ENCODE measurements around the gene SLX4IP. TPM values are rescaled to one million over a fixed set of nuclear protein-coding genes. Genes with fewer than 3 reads are reported as not detected.

SLX4IP gene
- total RNA-seq, 1 donor from 2014 or later, result 4.6 TPM

DNA sequence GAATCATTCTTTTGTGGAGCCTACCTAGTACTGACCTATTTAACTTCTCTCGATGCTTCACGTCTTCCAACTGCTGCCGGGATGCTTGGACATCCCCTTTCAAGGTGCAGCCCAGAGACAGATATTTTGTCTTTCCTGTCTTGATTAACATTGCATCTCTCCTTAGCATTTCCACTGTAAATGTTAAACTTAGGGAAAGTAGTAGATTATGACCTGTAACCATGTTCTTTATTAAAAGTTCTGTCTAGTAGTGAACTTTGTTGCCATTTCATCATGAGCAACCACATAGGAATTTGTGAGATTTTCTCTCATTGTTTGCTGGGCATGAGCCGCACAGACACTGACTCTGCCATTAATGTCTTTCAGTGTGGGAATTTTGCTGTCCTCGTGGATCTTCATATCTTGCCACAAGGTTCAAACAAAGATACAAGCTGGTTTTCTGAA lies 120.8 kb downstream of the SLX4IP start:
- ATAC-seq (peak; percentile 37), DNase-seq (ENCODE audit: low spot score) (no peak)
- intact Hi-C loops (cut with DNase I), result no loop called here

DNA sequence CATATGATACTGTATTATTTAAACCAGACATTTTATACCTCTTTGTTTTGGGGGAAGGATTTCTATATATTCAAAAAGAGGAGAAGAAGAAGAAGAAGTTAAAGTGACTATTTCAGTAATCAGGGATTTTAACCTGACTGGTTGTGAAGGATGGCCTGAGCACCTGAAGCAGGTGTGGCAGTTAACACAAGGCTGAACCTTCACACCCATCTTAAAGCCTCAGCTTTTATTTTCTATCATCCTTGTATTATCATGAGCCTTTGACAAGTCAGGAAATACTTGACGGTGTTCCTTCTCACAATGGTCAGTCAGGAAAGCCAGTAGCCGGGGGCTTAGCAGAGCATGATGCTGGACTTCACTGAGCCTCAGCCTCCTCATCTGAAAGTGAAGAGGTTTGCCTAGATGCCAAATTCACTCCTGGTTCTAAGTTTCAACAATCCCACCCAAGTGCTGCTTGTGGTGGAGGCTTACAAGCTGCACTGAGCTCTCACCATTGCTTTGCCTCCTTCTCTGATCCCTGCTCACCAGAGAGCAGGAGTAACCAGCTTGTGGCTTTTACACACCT lies 121.5 kb downstream of the SLX4IP start:
- intact Hi-C loops (cut with DNase I), result no loop called here
- no peak for ATAC-seq
- DNase-seq (ENCODE audit: low spot score), result no peak

DNA sequence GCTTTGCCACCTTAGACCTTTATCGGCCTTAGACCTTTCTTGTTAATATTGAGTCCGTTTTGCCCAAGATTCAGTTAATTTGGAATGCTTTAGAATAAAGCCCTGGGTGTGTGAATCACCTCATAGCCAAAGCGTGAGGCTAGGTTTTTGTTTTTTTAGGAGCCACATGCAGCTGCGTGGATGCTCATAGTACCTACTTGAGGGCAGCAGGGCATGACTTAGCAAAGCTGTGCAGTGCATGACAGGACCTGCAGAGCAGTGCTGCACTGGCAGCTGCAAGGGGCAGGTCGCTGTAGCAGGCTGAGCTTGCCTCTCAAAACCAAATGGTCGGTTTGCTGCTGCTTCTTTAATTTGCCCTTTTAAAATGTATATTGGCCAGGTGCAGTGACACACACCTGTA lies 122.6 kb downstream of the SLX4IP start:
- ATAC-seq (peak; percentile 43), DNase-seq (ENCODE audit: low spot score) (no peak)
- intact Hi-C loops (cut with DNase I), result no loop called here

DNA sequence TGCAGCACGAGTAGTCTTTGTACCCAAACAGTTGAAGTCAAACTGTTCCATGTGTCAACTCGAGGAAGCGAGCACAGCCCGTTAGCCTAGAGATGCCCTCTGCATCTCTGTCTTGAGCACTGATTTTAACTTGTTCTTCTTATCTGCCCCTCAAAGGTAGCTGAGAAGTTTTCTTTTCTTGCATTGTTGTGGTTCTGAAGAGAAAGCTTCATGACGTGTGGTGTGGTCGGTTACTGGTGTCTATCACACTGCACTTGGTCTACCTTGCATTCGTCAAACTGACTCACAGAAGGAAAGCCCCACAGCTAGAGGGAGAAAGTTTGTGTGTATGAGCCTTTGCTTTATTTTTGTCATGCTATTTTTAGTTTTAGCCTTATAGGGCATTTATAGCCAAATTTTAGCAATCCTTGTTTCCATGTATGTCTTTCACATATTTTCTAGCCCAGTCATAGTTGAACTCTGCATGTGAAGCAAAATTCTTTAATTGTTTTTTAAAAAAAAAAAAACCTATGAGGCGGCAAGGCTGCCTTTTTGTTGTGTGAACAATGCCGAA lies 123.6 kb downstream of the SLX4IP start:
- ATAC-seq (peak; percentile 30), DNase-seq (ENCODE audit: low spot score) (no peak)
- intact Hi-C loops (cut with DNase I), result no loop called here

DNA sequence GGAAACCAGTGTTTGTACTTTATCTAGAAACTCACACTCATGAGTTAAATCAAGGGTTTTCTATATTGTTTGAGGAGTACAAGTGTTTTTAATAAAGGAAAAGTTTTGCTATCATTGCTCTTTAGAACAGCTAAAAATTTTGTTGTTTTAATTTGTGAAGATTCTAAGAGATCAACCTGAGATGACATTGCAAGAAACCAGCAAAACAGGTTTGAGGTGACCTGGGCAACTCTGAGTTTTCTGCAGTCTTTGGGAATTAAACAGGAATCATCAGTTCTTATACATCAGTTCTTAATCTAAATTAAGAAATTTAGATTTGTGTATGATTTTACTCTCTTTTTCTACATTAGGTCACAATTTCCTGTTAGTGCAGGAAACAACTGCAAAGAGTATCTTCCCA lies 124.2 kb downstream of the SLX4IP start:
- no peak for DNase-seq (ENCODE audit: low spot score)
- intact Hi-C loops (cut with DNase I), result no loop called here
- ATAC-seq, result no peak

DNA sequence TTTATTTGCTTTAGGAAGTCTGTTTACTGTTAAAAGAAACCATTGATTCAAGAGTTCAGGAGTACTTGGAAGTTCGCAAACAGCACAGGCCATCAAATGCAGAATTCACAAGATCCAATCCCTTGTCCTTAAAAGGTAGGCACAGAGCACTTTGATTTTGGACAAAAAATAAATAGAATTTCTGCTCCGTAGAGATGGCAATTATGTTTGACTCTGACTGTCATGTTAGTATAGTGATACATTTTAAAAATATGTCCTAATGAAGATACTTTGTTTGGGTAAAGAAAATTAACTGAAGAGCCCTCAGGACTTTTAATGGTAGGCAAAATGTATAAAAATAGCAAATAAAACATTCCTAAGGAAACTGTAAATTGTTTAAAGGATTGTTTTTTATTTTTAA lies 125.6 kb downstream of the SLX4IP start:
- DNase-seq (ENCODE audit: low spot score) (no peak), ATAC-seq (no peak)
- intact Hi-C loops (cut with DNase I), result no loop called here

DNA sequence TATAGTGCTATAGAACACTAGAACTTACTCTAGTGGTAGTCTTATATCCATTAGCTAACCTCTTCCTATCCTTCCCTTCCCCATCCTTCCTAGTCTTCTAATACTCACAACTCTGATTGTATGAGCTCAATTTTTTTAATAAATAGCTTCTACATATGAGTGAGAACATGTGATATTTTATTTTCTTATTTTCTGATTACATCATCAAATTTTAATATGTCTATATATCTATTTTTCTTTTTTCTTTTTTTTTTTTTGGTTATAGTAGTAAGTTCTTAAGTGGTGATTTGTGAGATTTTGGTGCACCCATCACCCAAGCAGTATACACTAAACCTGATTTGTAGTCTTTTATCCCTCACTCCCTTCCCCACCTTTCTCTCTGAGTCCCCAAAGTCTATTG lies 126.2 kb downstream of the SLX4IP start:
- intact Hi-C loops (cut with DNase I), result no loop called here
- no peak for DNase-seq (ENCODE audit: low spot score)
- no peak for ATAC-seq

DNA sequence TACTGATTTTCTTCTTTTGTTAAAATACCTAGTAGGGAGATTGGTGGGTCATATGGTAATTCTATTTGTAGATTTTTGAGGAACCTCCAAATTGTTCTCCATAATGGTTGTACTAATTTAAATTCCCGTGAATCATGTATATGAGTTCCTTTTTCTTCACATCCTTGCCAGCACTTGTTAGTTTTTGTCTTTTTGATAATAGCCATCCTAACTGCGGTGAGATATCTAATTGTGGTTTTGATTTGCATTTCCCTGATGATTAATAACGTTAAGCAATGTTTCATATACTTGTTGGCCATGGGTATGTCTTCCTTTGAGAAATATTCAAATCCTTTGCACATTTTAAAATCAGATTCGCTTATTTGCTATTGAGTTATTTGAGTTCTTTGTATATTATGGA lies 127.8 kb downstream of the SLX4IP start:
- DNase-seq (ENCODE audit: low spot score) (no peak), ATAC-seq (no peak)
- intact Hi-C loops (cut with DNase I), result no loop called here

DNA sequence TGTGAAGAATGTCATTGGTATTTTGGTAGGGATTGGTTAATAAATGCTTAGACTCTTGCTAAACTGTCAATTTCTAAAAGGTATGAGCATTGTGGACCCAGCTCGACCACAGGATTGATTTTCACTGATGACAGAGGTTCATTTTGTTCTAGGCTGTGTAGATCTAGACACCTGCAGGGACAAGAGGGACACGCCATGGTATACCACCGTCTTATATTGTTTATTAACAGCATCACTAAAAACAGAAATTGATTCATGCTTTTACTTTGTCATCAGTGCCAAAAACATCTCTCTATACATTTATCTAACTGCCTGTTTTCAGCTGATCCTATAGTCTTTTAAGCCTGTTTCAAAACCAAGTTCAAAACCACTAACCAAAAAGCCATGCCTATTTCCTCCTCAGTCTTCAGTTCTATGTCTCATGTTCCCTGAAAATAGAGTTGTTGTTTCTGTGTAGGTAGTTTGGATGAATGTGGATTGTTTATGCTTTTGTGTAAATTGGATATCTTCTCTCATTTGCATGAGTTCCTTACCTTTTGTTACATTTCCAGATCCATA lies 128.9 kb downstream of the SLX4IP start:
- ATAC-seq, result no peak
- intact Hi-C loops (cut with DNase I), result no loop called here
- no peak for DNase-seq (ENCODE audit: low spot score)

DNA sequence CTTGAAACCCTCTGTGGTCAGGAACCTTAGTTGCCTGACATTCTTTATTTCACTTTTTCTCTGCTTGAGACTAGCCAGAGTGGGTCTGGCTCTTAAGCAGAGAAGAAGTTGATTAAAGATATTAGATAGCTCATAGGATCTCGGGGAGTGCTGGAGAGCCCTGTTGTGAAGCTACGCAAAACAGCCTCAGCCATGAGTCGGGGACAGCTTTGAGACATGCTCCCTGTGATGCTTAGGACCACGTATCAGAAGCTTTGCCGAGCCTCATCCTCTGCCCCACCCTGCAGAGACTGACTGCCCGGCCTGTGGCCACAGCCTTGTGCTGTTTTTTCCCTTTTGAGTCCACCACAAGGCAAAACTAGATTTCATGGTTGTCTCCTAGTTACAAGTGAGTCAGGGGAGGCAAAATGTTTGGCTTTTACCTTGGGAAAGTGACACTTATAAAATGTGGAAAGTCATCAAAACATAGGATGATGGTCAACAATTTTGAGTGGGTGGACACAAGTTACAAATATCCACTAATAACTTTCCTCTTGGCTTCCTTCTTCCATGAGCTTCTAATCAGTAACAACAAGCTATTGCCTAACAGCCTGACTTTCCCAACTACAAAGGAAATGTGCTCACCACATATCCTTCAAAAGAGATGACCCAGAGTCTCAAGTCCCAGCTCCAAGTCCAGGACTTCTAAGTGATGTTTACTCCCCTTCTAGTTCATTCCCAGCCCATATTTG lies 130.3 kb downstream of the SLX4IP start:
- ATAC-seq, result peak; percentile 93
- no peak for DNase-seq (ENCODE audit: low spot score)
- intact Hi-C loops (cut with DNase I), result no loop called here

DNA sequence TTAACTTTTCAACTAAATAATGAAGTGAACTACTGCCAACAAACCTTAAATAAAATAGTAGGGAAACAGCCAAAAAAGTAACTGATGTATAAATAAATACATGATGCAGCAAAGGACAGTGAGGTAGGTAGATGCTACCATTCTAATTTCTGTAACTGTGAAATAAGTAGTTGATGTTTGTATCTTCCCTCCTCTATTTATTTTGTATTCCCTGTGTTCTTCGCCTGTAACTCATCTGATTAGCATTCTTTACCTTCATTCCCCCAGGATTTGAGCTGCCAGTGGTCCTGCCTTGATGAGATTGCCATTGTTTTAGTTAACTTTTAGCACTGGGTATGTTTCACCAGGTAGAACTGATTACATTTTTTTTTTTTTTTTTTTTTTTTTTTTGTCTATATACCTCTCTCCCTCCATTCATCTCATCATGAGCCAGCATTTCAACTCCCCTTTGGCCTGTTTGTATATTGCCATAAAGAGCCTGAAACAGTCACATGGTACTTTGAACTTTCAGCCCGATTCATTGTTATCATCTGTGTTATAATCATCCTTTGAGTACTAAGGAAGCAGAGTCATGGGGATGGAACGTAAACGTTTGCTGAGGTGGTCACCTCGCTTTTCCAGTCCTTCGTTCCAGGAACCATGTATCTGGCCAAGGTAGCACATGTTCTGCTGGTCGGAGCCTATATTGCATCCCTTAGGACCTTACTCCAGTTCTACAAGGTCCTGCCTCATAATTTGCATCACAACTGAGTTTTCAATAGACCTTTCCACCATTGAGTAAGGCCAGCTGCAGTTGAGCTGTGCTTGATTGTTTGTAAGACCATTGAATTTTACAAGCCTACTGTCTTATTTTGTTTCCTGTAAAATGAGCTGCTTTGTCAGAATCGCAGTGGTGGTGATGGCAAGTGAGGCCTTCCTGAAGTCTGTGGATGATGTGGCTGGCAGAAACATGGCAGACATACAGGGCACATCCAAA lies 131.1 kb downstream of the SLX4IP start:
- intact Hi-C loops (cut with DNase I), result no loop called here
- DNase-seq (ENCODE audit: low spot score) (no peak), ATAC-seq (no peak)

DNA sequence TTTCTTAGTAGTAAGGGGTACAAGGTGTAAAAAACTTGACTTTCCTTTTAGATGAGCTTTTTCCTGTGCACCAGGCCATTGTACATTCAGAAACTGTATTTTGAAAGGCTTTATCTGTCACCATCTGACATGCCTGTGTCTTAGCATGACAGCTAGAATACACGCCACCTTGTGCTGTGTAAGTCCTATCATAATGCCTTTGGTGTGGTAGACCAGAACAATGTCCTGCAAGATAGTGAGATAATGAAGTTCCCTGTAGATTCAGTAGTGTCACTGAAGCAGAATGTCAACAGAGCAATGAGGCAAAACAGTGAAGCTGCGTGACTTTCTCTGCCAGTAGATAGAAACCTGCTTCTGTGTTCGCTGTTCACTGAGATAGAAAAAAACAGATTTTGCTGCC lies 132.9 kb downstream of the SLX4IP start:
- DNase-seq (ENCODE audit: low spot score), result no peak
- intact Hi-C loops (cut with DNase I), result no loop called here
- no peak for ATAC-seq

DNA sequence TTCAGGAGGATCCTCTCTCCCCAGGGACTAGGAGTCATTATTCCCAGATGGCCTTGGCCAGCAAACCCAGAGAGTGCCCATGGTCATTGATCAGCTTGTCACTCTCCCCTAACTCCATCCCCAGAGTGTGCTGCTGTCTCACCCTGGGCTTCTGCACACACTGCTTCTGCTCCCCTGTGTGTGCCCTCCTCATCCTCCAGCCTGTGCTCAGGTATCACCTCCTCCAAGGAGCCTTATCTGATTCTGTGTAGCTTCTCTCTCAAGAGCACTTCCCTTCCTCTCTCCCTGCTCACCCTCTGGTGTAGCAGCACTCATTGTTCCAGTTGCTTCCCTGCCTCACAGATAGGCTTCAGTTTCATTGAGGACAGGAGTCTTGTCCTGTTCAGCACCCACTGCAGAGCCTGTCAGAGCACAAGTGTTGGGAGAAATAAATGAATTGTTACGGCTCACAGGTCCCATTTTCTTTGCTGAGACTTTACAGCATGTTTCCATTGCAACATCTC lies 136.3 kb downstream of the SLX4IP start:
- ATAC-seq, result no peak
- DNase-seq (ENCODE audit: low spot score), result no peak
- intact Hi-C loops (cut with DNase I), result no loop called here

DNA sequence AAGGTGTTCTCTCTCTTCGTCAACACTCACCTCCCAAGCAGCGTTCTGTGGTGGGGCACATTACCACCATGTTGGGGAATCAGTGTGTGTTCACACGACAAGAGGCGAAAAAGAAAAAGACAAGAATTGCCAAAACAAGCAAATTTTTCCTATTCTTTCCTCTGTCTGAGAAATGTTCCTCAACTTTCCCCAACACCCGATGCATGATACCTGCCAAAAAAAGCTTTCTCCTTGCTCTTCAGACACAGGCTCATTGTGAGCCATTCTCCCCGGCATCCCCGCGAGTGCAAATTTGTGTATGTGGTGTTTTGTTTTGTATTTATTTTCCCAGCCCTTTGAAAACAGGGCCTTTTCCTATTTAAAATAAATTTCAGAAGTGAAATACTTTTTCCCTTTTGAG lies 137.7 kb downstream of the SLX4IP start:
- intact Hi-C loops (cut with DNase I), result no loop called here
- ATAC-seq (peak; percentile 80), DNase-seq (ENCODE audit: low spot score) (no peak)

DNA sequence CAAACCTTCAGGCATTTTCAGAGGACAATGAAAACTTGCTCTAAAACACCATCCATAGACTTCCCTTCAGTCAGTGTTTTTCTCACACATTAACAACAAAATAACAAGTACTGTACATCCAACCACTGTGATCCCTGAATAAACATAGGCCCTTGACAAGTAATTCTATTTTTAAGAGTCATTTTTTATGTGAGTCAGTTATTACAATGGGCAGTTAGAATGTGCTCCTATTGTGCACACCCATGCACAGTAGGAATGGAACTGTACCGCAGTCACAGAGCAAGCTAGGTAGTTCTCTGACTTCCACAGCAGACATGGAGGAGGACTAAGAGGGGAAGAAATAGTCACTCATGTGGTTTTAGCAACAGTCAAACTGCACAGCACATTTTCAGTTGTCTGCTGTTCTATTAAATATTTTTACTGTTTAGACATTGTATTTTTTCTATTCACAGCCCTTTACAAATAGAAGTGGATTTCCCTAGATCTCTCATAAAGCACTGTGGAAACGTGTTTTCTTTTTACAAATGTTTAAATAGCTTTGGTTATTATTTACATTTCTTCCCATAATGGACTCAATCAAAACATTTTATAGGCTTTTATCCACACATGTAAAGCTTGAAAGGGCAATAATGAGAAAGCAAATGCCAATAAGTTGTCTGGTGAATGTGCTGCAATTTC lies 138.3 kb downstream of the SLX4IP start:
- peak; percentile 43 for ATAC-seq
- intact Hi-C loops (cut with DNase I), result no loop called here
- DNase-seq (ENCODE audit: low spot score), result no peak

DNA sequence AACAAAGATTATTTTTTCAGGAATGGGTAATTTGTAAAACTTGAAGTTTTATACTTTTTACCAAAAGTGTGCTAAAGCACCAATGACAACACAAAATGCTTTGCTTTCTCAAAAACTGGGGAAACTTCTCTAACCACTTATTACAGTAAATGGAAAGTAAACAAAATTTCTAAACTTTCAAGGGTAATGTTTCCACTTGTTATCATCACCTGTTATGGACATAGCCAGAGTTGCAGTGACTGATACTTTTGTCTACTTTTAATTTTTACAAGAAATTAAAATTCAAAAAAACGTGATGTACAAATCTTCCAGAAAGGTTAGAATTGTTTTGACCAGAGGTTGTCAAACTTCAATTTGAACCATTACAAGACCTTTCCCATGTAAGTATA lies 138.8 kb downstream of the SLX4IP start:
- DNase-seq (ENCODE audit: low spot score) (no peak), ATAC-seq (no peak)
- intact Hi-C loops (cut with DNase I), result no loop called here

DNA sequence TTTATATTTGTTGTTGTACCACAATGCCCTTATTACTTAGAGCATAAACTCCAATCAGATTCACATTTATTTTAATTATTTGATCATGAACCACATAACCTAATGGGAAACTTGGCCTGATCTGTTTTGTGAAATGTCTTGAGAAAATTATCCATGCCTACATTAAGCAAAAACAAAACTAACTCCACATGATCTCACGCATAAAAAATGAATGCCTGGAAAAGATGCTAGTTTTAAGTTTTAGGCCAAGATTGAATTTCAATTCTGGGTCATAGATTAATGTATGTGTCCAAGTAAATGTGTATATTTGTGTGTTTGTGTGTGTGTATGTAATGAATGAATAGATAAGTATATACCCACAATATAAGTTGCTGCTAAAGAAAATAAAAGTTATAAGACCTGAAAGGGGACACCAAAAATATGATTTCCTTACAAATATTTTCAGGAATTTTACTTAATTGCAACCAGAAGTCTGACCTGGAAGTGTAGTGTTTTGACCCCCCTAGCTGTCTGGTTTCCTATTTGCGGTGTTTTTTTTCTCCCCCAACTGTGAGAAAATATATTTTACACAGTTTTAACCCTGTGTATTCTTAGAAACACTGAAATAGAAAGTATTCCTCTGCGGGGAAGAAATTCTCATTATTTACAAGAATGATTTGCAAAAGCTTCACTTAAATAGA lies 141.4 kb downstream of the SLX4IP start:
- intact Hi-C loops (cut with DNase I), result no loop called here
- DNase-seq (ENCODE audit: low spot score) (no peak), ATAC-seq (no peak)

DNA sequence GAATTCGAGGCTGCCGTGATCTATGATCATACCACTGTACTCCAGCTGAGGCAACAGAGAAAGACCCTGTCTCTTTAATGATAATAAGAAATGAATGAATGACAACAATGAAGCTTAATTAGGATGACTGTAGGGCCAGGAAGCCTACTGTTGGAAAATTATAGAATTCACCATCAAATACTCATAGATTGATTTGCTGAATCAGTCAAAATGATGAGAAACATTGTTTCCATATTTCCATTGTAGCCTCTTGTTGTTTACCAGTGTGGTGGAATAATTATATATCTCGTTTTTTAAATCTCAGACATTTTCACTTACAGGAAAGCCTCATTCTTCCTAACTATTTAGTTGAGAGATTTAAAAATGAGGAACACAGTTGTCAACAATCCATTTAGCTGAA lies 142.5 kb downstream of the SLX4IP start:
- ATAC-seq (no peak), DNase-seq (ENCODE audit: low spot score) (no peak)
- intact Hi-C loops (cut with DNase I), result no loop called here
